ENCODE results near the gene GALNS. TPM values are rescaled to one million over a fixed set of nuclear protein-coding genes. Genes with fewer than 3 reads are reported as not detected.

The GALNS gene
- total and polyA plus RNA-seq, 2 of the 13 experiments (the other 11 are each of a cell fraction or from before 2014, with no cell fraction given): 9.2 to 9.8 TPM

GRCh38 chr16:88783391-88784073, 73.2 kb downstream of the GALNS start (continued):
- 0 out of 2 replicates have a peak, but pooled peaks have one; percentile 11 for TF ChIP-seq ZIK1 (CRISPR knock-in tag; IDR thresholded peaks at IDR 0.05; ENCODE audit: borderline replicate concordance, low read depth)
- TF ChIP-seq ZBTB34 (CRISPR knock-in tag; IDR thresholded peaks at IDR 0.05): no peak
- peak; percentile 75 for TF ChIP-seq ZFX (CRISPR knock-in tag; IDR thresholded peaks at IDR 0.05; ENCODE audit: low read depth)
- TF ChIP-seq FOXP1 (IDR thresholded peaks at IDR 0.05): no peak
- TF ChIP-seq FOXP1 (CRISPR knock-in tag; IDR thresholded peaks at IDR 0.05): peak; percentile 44; the same call in 1 of the 2 replicates
- TF ChIP-seq SKI (IDR thresholded peaks at IDR 0.05; ENCODE audit: partially characterized antibody): no peak
- 0 out of 2 replicates have a peak, but pooled peaks have one; percentile 3 for TF ChIP-seq SPEN (CRISPR knock-in tag; IDR thresholded peaks at IDR 0.05; ENCODE audit: low read depth)
- TF ChIP-seq KLF9 (CRISPR knock-in tag; IDR thresholded peaks at IDR 0.05; ENCODE audit: low read depth): 0 out of 2 replicates have a peak, but pooled peaks have one; percentile 16
- peak; percentile 6; the same call in 1 of the 2 replicates for TF ChIP-seq KAT7 (CRISPR knock-in tag; IDR thresholded peaks at IDR 0.05; ENCODE audit: borderline replicate concordance)
- TF ChIP-seq ZNF556 (CRISPR knock-in tag; IDR thresholded peaks at IDR 0.05; ENCODE audit: borderline replicate concordance): 0 out of 2 replicates have a peak, but pooled peaks have one; percentile 5
- TF ChIP-seq SNAI1 (CRISPR knock-in tag; IDR thresholded peaks at IDR 0.05; ENCODE audit: borderline replicate concordance): peak; percentile 37; the same call in 1 of the 2 replicates
- TF ChIP-seq ZNF703 (CRISPR knock-in tag; IDR thresholded peaks at IDR 0.05; ENCODE audit: borderline replicate concordance): 0 out of 2 replicates have a peak, but pooled peaks have one; percentile 40
- TF ChIP-seq KDM3A (CRISPR knock-in tag; IDR thresholded peaks at IDR 0.05; ENCODE audit: low read depth): peak; percentile 55; the same call in 1 of the 2 replicates
- no peak for TF ChIP-seq TEAD2 (CRISPR knock-in tag; IDR thresholded peaks at IDR 0.05)
- TF ChIP-seq NFATC3 (CRISPR knock-in tag; IDR thresholded peaks at IDR 0.05): peak; percentile 49; the same call in 1 of the 2 replicates
